ENCODE measurements around the gene MYRIP. TPM values are rescaled to one million over a fixed set of nuclear protein-coding genes. Genes with fewer than 3 reads are reported as not detected.

Gene MYRIP
- total RNA-seq, 6 donors from 2014 or later: 0.55 to 4.3 (median 2.1) TPM; not detected in 1

- no peaks in the 10 kb centered on the region for H3K9me3 ChIP-seq
- H3K4me3 ChIP-seq: no peak overlapping the region
- H3K27me3 ChIP-seq: no peaks in the 10 kb centered on the region
- no peak overlapping the region for H3K27ac ChIP-seq
- ATAC-seq (ENCODE audit: low FRiP score in 2 of 2) (no peak), DNase-seq (no peak)
- no peaks in the 10 kb centered on the region for H3K36me3 ChIP-seq
- no peak for TF ChIP-seq POLR2A (IDR thresholded peaks at IDR 0.05)
- no peak for TF ChIP-seq EP300 (IDR thresholded peaks at IDR 0.05)
- no peak for TF ChIP-seq CTCF (IDR thresholded peaks at IDR 0.05)
- no peak for TF ChIP-seq POLR2AphosphoS5 (IDR thresholded peaks at IDR 0.05)
- no peaks in the 10 kb centered on the region for H3K4me1 ChIP-seq
- WGBS, 2 donors: 80 to 88% methylated on average over 1 of the region's 1 CpG
Measured at GRCh38 chr3:40258555-40258954, 449.1 kb downstream of the MYRIP start.

- no peak for ATAC-seq (ENCODE audit: low FRiP score in 2 of 2)
- no peaks in the 10 kb centered on the region for H3K36me3 ChIP-seq
- no peak for DNase-seq
- H3K27me3 ChIP-seq: no peaks in the 10 kb centered on the region
- no peak overlapping the region for H3K27ac ChIP-seq
- TF ChIP-seq EP300 (IDR thresholded peaks at IDR 0.05): no peak
- TF ChIP-seq POLR2A (IDR thresholded peaks at IDR 0.05): no peak
- no peak overlapping the region for H3K4me3 ChIP-seq
- H3K4me1 ChIP-seq: no peaks in the 10 kb centered on the region
- no peaks in the 10 kb centered on the region for H3K9me3 ChIP-seq
Measured at GRCh38 chr3:40262331-40262730, 452.9 kb downstream of the MYRIP start.

- H3K27ac ChIP-seq: no peak overlapping the region
- no peak for ATAC-seq (ENCODE audit: low FRiP score in 2 of 2)
- H3K27me3 ChIP-seq: no peaks in the 10 kb centered on the region
- no peak for DNase-seq
- 72 to 85% methylated on average over 1 of the region's 1 CpG for WGBS, 2 donors
- TF ChIP-seq CTCF (IDR thresholded peaks at IDR 0.05): no peak
- no peak for TF ChIP-seq EP300 (IDR thresholded peaks at IDR 0.05)
- no peaks in the 10 kb centered on the region for H3K36me3 ChIP-seq
- H3K4me1 ChIP-seq: no peaks in the 10 kb centered on the region
- H3K9me3 ChIP-seq: no peaks in the 10 kb centered on the region
- no peak overlapping the region for H3K4me3 ChIP-seq
Measured at GRCh38 chr3:40264451-40264850, 455.0 kb downstream of the MYRIP start.

- no peak for DNase-seq
- Histone ChIP-seq H3K27me3 (no peaks in the 10 kb centered on the region), H3K9me3 (no peaks in the 10 kb centered on the region), H3K4me3 (no peak overlapping the region), H3K36me3 (no peaks in the 10 kb centered on the region), H3K27ac (no peak overlapping the region), H3K4me1 (no peaks in the 10 kb centered on the region)
- ATAC-seq (ENCODE audit: low FRiP score in 2 of 2): no peak
- TF ChIP-seq EP300 (IDR thresholded peaks at IDR 0.05): no peak
- TF ChIP-seq POLR2AphosphoS5 (IDR thresholded peaks at IDR 0.05): no peak
- TF ChIP-seq POLR2A (IDR thresholded peaks at IDR 0.05): no peak
- no peak for TF ChIP-seq CTCF (IDR thresholded peaks at IDR 0.05)
Measured at GRCh38 chr3:40265181-40265580, 455.8 kb downstream of the MYRIP start.

DNA sequence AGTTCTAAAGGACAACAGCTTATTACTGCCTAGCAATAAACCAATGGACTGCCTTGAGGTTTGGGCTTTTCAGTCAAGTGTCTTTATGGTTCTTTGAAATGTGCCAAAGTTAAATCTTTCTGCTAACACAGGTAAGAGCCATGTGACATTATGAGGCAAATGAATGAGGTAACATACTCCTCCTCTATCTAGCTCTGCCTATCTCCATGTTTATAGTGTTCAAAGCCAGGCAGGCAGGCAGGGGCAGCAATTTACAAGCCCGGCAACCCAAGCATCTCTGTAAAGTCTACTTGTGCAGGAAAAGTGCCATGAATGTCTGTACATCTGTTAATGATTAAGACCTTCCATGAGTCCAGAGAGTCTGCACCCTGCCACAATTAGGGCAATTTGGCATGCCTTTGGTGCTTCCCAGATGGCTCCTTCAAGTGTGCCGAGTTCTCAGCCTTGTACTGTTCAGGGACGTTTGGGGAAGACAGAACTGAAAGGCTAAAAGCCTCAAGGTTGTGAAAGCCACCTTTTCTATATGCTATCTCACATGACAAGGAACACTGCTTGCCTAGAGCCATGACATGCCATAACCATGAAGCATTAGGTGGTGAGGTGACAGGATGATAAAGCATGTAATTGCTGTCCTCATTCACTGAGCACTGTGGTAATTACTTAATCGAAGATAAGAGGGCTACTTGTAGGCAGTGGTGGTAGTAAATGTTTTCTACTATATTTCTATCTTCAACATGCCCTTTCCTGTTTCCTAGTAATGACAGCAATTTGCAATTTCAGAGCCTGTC, 458.7 kb downstream of the MYRIP start:
- no peak for TF ChIP-seq POLR2A (IDR thresholded peaks at IDR 0.05)
- no peak for TF ChIP-seq POLR2AphosphoS5 (IDR thresholded peaks at IDR 0.05)
- no peak for TF ChIP-seq EP300 (IDR thresholded peaks at IDR 0.05)
- no peak for TF ChIP-seq CTCF (IDR thresholded peaks at IDR 0.05)
- ATAC-seq (ENCODE audit: low FRiP score in 2 of 2) (no peak), DNase-seq (no peak)
- Histone ChIP-seq H3K36me3 (no peaks in the 10 kb centered on the region), H3K4me1 (no peaks in the 10 kb centered on the region), H3K4me3 (no peak overlapping the region), H3K9me3 (no peaks in the 10 kb centered on the region), H3K27ac (no peak overlapping the region), H3K27me3 (no peaks in the 10 kb centered on the region)
- 46 to 48% methylated on average over 4 of the region's 4 CpGs for WGBS, 2 donors
